Measurements from ENCODE around the gene TJP1.

The TJP1 gene

GRCh38 chr15:29822100-29822683, at the start of gene TJP1:
TSS of gene TJP1 (minus strand) at chr15:29822468. CDS start at chr15:29822028, 440 bp downstream.
- no peak within 1 kb of the TSS for H3K4me3 ChIP-seq (ENCODE audit: low read depth, low read length)
- no peak for DNase-seq (ENCODE audit: low read depth)
- no peak for TF ChIP-seq CTCF (IDR thresholded peaks at IDR 0.05; ENCODE audit: low read depth, low read length, missing control alignments)

- no peak for TF ChIP-seq CTCF (IDR thresholded peaks at IDR 0.05; ENCODE audit: low read depth, low read length, missing control alignments)
- H3K4me3 ChIP-seq (ENCODE audit: low read depth, low read length): no peak overlapping the region
- no peak for DNase-seq (ENCODE audit: low read depth)
Observed at GRCh38 chr15:29871401-29871800, 49.1 kb upstream of the TJP1 start.

GRCh38 chr15:29870495-29871151, 48.4 kb upstream of the TJP1 start:
- TF ChIP-seq CTCF (IDR thresholded peaks at IDR 0.05; ENCODE audit: low read depth, low read length, missing control alignments): no peak
- H3K4me3 ChIP-seq (ENCODE audit: low read depth, low read length): no peak overlapping the region
- DNase-seq (ENCODE audit: low read depth): no peak

GRCh38 chr15:29867241-29868000, 45.2 kb upstream of the TJP1 start:
- TF ChIP-seq CTCF (IDR thresholded peaks at IDR 0.05; ENCODE audit: low read depth, low read length, missing control alignments): no peak

GRCh38 chr15:29866337-29866736, 44.1 kb upstream of the TJP1 start:
- no peak for DNase-seq (ENCODE audit: low read depth)
- no peak for TF ChIP-seq CTCF (IDR thresholded peaks at IDR 0.05; ENCODE audit: low read depth, low read length, missing control alignments)
- H3K4me3 ChIP-seq (ENCODE audit: low read depth, low read length): no peak overlapping the region

More at GRCh38 chr15:29867241-29868000, 45.2 kb upstream of the TJP1 start:
- no peak overlapping the region for H3K4me3 ChIP-seq (ENCODE audit: low read depth, low read length)
- no peak for DNase-seq (ENCODE audit: low read depth)

GRCh38 chr15:29864501-29864900, 42.2 kb upstream of the TJP1 start:
- TF ChIP-seq CTCF (IDR thresholded peaks at IDR 0.05; ENCODE audit: low read depth, low read length, missing control alignments): no peak
- no peak overlapping the region for H3K4me3 ChIP-seq (ENCODE audit: low read depth, low read length)
- DNase-seq (ENCODE audit: low read depth): no peak
